Large intestine (tissue), 3 donors: Measurements from ENCODE around the gene ETV1. TPM values are rescaled to one million over a fixed set of nuclear protein-coding genes. Genes with fewer than 3 reads are reported as not detected.

Source experiments
- DNase-seq, 2 donors: peaks; one replicate each; pipeline versions ENCODE4 v3.0.0 to v3.0.0-alpha.2; 2013
- H3K27ac ChIP-seq: one replicate; pipeline ENCODE4 v1.5.1; 2013; ENCODE audit warnings: low read length
- H3K27me3 ChIP-seq: 2 replicates; pipeline ENCODE4 v1.6.1; 2013; ENCODE audit warnings: low read length; ENCODE audit not compliant: control insufficient read depth, insufficient read depth
- H3K36me3 ChIP-seq: 2 replicates; pipeline ENCODE4 v1.6.1; 2013; ENCODE audit warnings: low read length; ENCODE audit not compliant: control insufficient read depth, insufficient read depth
- H3K4me1 ChIP-seq: one replicate; pipeline ENCODE4 v1.6.1; 2013; ENCODE audit warnings: low read length; ENCODE audit not compliant: control insufficient read depth, insufficient read depth
- H3K4me3 ChIP-seq: one replicate; pipeline ENCODE4 v1.5.1; 2013; ENCODE audit warnings: low read length
- H3K9me3 ChIP-seq: one replicate; pipeline ENCODE4 v1.6.1; 2013; ENCODE audit warnings: mild to moderate bottlenecking, low read depth, low read length, moderate library complexity; ENCODE audit not compliant: control insufficient read depth
- WGBS: methylation state at CpG from one replicate; pipeline ENCODE4 v1.1.5; 2013; ENCODE audit warnings: low lambda C conversion rate; ENCODE audit not compliant: insufficient coverage; 5-methylcytosine and 5-hydroxymethylcytosine counted together
- polyA plus RNA-seq: library from polyadenylated mRNA; unstranded; fragments of 120-200 nt; gene quantifications from one replicate; pipeline ENCODE4 v1.2.1, GENCODE V29; 2013

The ETV1 gene
- polyA plus RNA-seq, 1 donor: 30.6 TPM

DNA sequence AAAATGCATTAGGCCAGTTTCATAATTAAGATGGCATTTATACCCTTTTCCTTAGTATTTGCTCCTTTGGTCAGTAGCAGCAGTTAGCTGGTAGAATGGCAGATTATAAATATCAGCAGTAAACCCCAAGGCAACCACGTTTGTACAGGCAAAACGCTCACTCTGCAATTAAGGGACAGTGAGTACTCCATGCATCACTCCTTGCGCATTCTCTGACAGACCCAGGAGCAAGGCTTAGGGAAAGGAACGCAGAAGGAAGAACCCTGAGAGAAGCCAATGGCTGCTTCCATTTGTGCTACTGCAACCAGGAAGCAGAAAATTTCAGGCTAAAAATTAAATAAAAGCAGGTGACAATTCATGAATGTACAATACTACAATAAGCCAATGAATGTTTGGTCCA lies 12.9 kb downstream of the ETV1 start:
- WGBS: 100% methylated on average over 1 of the region's 4 CpGs
- Histone ChIP-seq H3K27me3 (no peaks in the 10 kb centered on the region), H3K4me1 (peaks cover 6% of the 10 kb centered on the region), H3K36me3 (no peaks in the 10 kb centered on the region), H3K4me3 (no peak overlapping the region), H3K27ac (no peak overlapping the region), H3K9me3 (no peaks in the 10 kb centered on the region)
- DNase-seq: no peak

DNA sequence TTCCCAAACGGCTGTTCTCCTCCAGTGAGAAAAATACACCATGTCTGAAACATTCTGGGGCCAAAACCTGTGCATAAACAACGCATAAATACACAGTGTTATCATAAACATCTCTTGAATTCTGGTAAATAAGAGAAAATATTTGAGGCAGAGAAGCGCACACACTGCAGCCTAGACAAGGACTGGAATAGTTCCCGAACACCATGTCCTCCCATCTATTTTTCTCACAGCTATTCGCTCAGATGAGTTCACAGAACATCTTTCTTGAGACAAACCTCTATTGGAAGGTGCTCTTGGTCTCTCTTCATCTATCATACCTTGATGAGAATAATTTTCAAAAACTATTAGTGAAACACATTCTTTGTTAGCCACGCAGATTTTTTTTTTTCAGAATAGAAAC lies 24.4 kb downstream of the ETV1 start:
- WGBS: no CpG with 5 or more reads among the region's 6 CpGs
- no peaks in the 10 kb centered on the region for H3K27me3 ChIP-seq
- H3K36me3 ChIP-seq: no peaks in the 10 kb centered on the region
- no peaks in the 10 kb centered on the region for H3K4me1 ChIP-seq
- no peak overlapping the region for H3K4me3 ChIP-seq
- DNase-seq: no peak
- no peaks in the 10 kb centered on the region for H3K9me3 ChIP-seq
- H3K27ac ChIP-seq: no peak overlapping the region

DNA sequence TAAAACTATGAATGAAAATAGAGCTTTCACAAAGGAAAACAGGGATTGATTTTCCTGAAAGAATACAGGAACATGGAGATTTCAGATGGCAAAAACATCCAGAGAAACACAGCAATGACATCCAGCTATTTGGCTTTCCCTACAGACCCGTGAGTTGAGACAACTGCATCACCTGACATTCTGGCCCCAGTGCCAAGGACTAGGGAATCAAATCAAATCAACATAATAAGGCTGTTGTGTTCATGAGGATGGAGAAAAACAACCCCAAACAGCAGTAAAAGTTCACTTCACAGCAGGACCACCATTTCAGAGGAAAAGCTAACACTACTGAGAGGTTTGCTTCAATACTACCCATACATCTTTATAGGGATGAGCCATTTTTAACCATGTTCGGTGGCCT lies 25.5 kb downstream of the ETV1 start:
- Histone ChIP-seq H3K9me3 (no peaks in the 10 kb centered on the region), H3K27ac (no peak overlapping the region), H3K36me3 (no peaks in the 10 kb centered on the region), H3K4me1 (no peaks in the 10 kb centered on the region), H3K27me3 (no peaks in the 10 kb centered on the region), H3K4me3 (no peak overlapping the region)
- WGBS: no CpG with 5 or more reads among the region's 2 CpGs
- no peak for DNase-seq

DNA sequence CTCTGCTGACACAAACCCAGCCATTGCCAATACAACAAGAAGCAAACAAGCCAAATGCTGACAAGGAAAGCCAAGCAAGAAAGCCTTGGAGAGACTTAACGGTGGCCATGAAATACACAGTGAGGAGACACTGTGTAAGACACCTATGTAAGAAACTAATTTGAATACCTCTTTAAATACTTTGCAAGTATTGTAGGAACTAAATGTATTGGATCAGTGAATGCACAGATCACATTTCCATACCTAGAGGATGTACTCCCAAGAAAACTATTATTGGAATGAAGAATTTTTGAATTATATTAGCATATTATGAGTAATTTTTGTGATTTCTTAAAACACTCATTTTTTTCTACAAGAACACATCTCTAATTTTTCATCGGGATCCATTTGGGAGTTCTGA lies 34.0 kb downstream of the ETV1 start:
- no peaks in the 10 kb centered on the region for H3K36me3 ChIP-seq
- H3K27me3 ChIP-seq: no peaks in the 10 kb centered on the region
- WGBS: no CpG with 5 or more reads among the region's 2 CpGs
- no peak overlapping the region for H3K4me3 ChIP-seq
- DNase-seq: no peak
- H3K4me1 ChIP-seq: no peaks in the 10 kb centered on the region
- H3K9me3 ChIP-seq: no peaks in the 10 kb centered on the region
- H3K27ac ChIP-seq: no peak overlapping the region

DNA sequence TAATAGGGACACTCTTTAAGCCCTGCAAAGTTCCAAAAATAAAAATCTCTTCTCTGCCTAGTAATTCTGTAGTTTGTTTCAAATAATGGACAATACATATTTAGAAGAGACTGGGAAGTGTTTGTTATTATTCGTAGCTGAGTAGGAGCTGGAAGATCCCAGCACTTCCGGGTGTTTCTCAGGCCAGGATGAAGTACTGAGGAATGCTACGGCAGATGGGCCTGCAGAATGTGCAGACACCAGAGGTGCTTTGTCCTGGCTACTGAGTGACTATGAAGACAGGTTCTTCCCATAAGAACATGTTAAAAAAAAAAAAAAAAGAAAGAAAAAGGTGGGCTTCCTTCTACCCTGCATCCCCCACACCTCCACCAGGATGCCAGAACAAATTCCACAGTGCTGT lies 36.1 kb downstream of the ETV1 start:
- H3K4me1 ChIP-seq: peaks cover 6% of the 10 kb centered on the region
- no peak overlapping the region for H3K27ac ChIP-seq
- no peaks in the 10 kb centered on the region for H3K36me3 ChIP-seq
- DNase-seq: no peak
- H3K9me3 ChIP-seq: no peaks in the 10 kb centered on the region
- H3K27me3 ChIP-seq: no peaks in the 10 kb centered on the region
- no peak overlapping the region for H3K4me3 ChIP-seq
- WGBS: no CpG with 5 or more reads among the region's 3 CpGs

DNA sequence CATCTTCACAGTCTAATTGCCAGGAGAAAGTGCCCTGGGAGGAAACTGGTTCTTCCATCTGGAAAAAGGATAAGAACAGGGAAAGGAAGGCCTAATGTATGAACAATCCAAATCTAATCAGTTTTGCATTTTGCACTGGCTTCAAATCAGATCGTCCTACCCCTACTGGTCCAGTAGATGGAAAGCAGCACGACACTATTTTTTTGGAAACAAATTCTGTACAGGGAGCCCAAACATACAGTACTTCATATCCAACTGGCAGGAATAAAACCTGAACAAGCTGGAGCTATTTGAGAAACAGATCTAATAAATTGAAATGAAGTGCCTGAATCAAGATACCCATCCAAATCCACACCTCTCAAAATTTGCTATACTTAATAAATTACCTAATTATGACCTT lies 36.5 kb downstream of the ETV1 start:
- Histone ChIP-seq H3K9me3 (no peaks in the 10 kb centered on the region), H3K36me3 (no peaks in the 10 kb centered on the region), H3K27me3 (no peaks in the 10 kb centered on the region), H3K4me1 (peaks cover 6% of the 10 kb centered on the region), H3K27ac (no peak overlapping the region), H3K4me3 (no peak overlapping the region)
- WGBS: no CpG with 5 or more reads among the region's 2 CpGs
- DNase-seq: no peak

DNA sequence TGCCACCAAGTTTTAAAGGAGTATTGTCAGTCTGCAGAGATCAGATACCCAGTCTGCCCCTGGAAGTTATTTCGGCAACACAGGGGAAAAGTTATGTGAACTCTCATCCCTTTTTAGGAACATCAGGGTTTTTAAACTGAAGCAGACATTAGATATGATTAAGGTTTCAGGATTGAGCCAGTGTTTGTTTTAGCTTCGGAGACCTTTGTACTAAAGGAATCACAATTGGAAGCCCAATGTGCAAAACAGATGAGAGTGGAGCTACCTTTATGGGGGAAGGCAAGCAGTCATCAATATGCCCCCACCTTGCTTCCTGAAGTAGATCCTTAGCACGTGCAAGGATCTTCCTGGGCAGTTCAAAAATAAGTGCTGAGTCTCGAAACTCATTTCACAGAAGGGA lies 39.5 kb downstream of the ETV1 start:
- Histone ChIP-seq H3K4me1 (peaks cover 6% of the 10 kb centered on the region), H3K4me3 (no peak overlapping the region), H3K36me3 (no peaks in the 10 kb centered on the region), H3K27ac (no peak overlapping the region), H3K27me3 (no peaks in the 10 kb centered on the region), H3K9me3 (no peaks in the 10 kb centered on the region)
- 40% methylated on average over 1 of the region's 4 CpGs for WGBS
- peak in 1 of 2 donors; percentile 12 for DNase-seq

DNA sequence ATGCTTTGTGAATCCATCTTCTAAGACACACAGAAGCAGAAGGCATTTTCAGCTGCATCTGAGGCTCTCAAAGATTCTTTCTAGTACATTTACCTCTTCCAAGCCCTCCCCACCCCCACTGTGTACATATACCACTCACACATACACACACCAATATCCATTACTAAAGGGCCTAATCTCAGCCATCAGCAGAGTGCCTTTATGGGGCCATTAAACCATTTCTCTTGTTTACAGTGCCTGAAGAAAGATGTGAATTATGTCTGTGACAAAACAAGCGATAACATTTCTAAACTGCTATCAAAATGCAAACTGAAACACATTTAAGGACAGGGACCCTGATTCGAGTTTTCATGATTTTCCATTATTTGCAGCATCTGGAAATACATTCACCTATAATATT lies 40.0 kb downstream of the ETV1 start:
- Histone ChIP-seq H3K4me3 (no peak overlapping the region), H3K4me1 (peaks cover 6% of the 10 kb centered on the region), H3K36me3 (no peaks in the 10 kb centered on the region), H3K27ac (no peak overlapping the region), H3K27me3 (no peaks in the 10 kb centered on the region), H3K9me3 (no peaks in the 10 kb centered on the region)
- WGBS: no CpG with 5 or more reads among the region's 2 CpGs
- peak; percentile 19 to 48 for DNase-seq

DNA sequence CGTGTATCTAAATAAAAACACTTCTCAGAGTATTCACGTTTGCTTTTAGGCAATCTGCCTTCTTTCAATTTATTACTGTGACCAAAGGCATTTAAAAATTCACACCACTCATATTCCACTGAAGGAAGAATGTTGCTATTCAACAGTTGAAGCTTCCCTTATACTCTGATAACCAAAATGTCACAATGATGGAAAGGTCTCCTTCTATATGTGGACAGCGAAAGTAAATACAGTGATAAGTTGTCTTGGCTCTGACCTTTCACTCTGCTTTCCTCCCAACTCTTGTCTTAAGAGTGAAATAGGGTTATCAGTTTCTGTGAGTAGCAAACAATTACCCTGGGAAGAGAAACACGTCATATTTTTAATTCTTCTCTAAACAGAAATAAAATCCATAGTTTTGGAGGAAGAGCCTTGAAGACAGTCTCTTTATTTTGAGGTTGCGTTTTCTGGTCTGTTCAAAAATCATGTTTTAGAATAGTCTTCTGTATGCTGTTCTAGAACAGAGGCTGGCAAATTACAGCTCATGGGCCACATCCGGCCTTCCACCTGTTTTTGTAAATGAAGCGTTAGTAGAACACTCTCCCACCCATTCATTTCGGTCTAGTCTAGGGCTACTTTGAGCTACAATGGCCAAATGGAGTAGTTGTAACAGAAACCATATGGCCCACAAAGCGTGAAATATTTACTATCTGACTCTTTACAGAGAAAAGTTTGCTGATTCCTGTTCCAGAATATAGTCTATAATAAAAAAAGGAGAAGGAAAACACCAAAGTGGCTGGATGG lies 41.3 kb downstream of the ETV1 start:
- 78% methylated on average over 4 of the region's 9 CpGs for WGBS
- H3K9me3 ChIP-seq: no peaks in the 10 kb centered on the region
- DNase-seq: no peak
- no peaks in the 10 kb centered on the region for H3K27me3 ChIP-seq
- H3K4me1 ChIP-seq: peaks cover 6% of the 10 kb centered on the region
- no peak overlapping the region for H3K27ac ChIP-seq
- no peaks in the 10 kb centered on the region for H3K36me3 ChIP-seq
- H3K4me3 ChIP-seq: no peak overlapping the region

DNA sequence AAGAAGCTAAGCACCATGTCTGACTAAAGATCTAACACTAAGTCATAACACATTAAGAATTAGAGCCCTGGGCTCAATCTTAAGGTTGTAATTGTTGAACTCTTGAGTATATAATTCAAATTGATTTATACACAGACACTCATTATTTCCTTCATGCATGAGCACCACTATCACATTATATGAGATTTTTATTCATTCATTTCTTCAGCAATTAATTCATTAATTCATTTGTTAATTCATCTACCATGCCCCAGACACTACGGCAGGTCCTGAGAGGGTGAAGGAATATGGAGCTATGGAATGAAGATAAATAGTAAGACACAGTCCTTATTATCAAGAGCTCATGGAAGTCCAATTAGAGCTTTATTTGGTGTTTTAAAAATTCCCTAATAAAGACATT lies 41.9 kb downstream of the ETV1 start:
- Histone ChIP-seq H3K4me3 (no peak overlapping the region), H3K36me3 (no peaks in the 10 kb centered on the region), H3K27ac (no peak overlapping the region), H3K27me3 (no peaks in the 10 kb centered on the region), H3K9me3 (no peaks in the 10 kb centered on the region), H3K4me1 (peaks cover 6% of the 10 kb centered on the region)
- 80% methylated on average over 1 of the region's 1 CpG for WGBS
- no peak for DNase-seq

DNA sequence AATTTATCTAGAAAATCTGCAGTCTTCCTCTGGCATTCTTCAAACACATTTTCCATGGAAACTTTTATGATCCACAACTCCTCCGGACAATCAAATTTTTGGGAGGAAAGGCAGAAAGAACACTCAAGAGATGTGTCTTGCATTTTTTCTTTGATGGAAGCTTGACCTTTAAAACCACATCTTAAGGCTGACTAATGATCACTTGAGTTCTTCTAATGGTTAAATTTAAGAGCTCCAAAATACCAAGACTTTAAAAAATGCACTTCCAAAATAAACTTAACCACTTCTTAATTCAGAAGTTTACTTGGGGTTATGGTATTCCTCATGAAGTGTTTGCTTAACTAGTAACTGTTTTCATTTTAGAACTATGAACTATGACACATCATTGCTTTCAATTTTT lies 43.3 kb downstream of the ETV1 start:
- Histone ChIP-seq H3K9me3 (no peaks in the 10 kb centered on the region), H3K27ac (no peak overlapping the region), H3K4me1 (peaks cover 6% of the 10 kb centered on the region), H3K4me3 (no peak overlapping the region), H3K27me3 (no peaks in the 10 kb centered on the region), H3K36me3 (no peaks in the 10 kb centered on the region)
- no CpG with 5 or more reads among the region's 1 CpG for WGBS
- DNase-seq: no peak
